NT2/D1 (cell line): ENCODE results near the gene DBN1.
A peak's percentile ranks its signal among the peaks of the same experiment; 100 is the strongest.

Experiments
- DNase-seq: peaks from one replicate; pipeline ENCODE4 v3.0.0-alpha.2; 2011; ENCODE audit warnings: low read depth, low spot score
- H3K27me3 ChIP-seq: 2 replicates; pipeline ENCODE4 v1.6.0; 2011; ENCODE audit warnings: mild to moderate bottlenecking; ENCODE audit not compliant: insufficient read length, insufficient read depth
- H3K36me3 ChIP-seq: 2 replicates; pipeline ENCODE4 v1.6.1; 2011; ENCODE audit warnings: mild to moderate bottlenecking, low read length, mixed read lengths; ENCODE audit not compliant: insufficient read depth, insufficient read length
- H3K4me1 ChIP-seq: 2 replicates; pipeline ENCODE4 v1.5.1; 2011; ENCODE audit not compliant: insufficient read depth, insufficient read length
- H3K4me3 ChIP-seq: 2 replicates; pipeline ENCODE4 v1.5.1; 2011; ENCODE audit warnings: low read depth; ENCODE audit not compliant: insufficient read length
- H3K9ac ChIP-seq: 2 replicates; pipeline ENCODE4 v1.6.0; 2011; ENCODE audit warnings: low read depth; ENCODE audit not compliant: insufficient read length
- H3K9me3 ChIP-seq: 2 replicates; pipeline ENCODE4 v1.5.1; 2011; ENCODE audit warnings: mild to moderate bottlenecking, low read length; ENCODE audit not compliant: insufficient read depth
- SUZ12 ChIP-seq: IDR thresholded peaks from 2 replicates; pipeline ENCODE4 v1.6.1; 2011; ENCODE audit not compliant: insufficient read length, insufficient read depth; ENCODE audit errors: extremely low read depth
- YY1 ChIP-seq: IDR thresholded peaks from 2 replicates; pipeline ENCODE4 v1.6.1; 2011; ENCODE audit not compliant: insufficient read length, insufficient read depth
- ZNF274 ChIP-seq: IDR thresholded peaks from 2 replicates; pipeline ENCODE4 v1.6.1; 2011; ENCODE audit warnings: mild to moderate bottlenecking, low read depth, low read length

Gene DBN1

DNA sequence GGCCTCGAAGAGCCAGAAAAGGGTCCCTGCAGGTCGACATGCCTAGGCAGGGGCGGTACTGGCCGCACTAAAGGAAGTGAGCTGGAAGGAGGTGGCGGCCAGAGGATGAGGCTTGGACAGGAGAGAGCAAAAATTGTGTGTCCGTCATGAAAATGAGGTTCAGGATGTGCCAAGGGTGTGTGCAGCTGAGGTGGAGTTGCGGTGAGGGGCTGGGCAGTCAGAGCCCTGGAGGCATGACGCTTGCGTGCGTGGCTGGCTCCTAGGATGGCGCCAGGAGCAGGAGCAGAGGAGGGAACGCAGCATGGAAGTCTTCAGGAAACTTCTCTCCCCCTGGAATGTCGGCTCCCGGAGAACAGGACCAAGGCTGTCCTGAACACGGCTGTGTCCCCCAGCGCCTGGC, 29.5 kb upstream of the DBN1 start:
- DNase-seq, result no peak
- H3K4me1 ChIP-seq, result peaks cover 15% of the 10 kb centered on the region
- H3K36me3 ChIP-seq, result peaks cover 46% of the 10 kb centered on the region
- H3K4me3 ChIP-seq, result no peak overlapping the region
- H3K9ac ChIP-seq, result no peak overlapping the region
- H3K27me3 ChIP-seq, result peaks cover 11% of the 10 kb centered on the region
- no peaks in the 10 kb centered on the region for H3K9me3 ChIP-seq
- no peak for TF ChIP-seq ZNF274
- no peak for TF ChIP-seq SUZ12
- no peak for TF ChIP-seq YY1

DNA sequence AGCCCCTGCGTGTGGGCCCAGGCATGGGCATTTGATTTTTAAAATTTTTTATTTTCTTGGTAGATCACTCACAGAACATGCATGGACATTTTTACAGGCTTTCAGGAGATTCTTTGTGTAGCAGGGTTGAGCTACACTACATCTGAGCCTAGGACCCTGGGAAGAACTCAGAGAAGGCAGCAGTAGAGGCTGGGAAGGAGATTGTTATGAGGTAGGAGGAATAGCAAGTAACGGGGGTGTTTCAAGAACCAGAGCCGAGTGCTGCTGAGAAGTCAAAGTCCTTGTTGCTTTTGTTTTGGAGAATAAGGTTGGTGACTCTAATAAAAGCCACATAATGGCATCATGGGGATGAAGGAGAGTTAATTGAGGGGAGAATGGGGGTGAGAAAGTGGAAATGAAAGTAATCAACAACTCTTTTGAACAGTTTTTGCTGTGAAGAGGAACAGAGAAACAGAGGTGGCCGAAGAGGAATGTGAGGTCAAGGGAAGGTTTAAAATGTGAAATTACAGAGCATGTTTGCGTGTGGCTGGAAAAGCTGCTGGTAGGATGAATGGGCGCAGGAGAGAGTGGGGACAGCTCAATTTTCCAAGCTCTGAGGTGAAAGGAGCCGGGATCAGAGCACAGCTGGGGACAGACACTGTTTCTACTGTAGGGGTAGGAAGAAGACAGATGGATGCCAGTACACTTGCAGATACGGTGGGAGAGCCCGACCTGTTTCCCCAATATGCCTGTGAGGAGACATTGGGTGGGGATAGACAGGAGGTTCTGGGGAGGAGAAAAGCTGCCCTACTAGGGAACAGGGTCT, 28.6 kb upstream of the DBN1 start:
- no peak for DNase-seq
- H3K27me3 ChIP-seq, result peaks cover 11% of the 10 kb centered on the region
- no peaks in the 10 kb centered on the region for H3K9me3 ChIP-seq
- no peak for TF ChIP-seq SUZ12
- no peak for TF ChIP-seq ZNF274
- no peak for TF ChIP-seq YY1
- H3K4me1 ChIP-seq, result peaks cover 15% of the 10 kb centered on the region
- peak overlapping the region; percentile 11 for H3K9ac ChIP-seq
- H3K4me3 ChIP-seq, result no peak overlapping the region
- peaks cover 38% of the 10 kb centered on the region for H3K36me3 ChIP-seq

DNA sequence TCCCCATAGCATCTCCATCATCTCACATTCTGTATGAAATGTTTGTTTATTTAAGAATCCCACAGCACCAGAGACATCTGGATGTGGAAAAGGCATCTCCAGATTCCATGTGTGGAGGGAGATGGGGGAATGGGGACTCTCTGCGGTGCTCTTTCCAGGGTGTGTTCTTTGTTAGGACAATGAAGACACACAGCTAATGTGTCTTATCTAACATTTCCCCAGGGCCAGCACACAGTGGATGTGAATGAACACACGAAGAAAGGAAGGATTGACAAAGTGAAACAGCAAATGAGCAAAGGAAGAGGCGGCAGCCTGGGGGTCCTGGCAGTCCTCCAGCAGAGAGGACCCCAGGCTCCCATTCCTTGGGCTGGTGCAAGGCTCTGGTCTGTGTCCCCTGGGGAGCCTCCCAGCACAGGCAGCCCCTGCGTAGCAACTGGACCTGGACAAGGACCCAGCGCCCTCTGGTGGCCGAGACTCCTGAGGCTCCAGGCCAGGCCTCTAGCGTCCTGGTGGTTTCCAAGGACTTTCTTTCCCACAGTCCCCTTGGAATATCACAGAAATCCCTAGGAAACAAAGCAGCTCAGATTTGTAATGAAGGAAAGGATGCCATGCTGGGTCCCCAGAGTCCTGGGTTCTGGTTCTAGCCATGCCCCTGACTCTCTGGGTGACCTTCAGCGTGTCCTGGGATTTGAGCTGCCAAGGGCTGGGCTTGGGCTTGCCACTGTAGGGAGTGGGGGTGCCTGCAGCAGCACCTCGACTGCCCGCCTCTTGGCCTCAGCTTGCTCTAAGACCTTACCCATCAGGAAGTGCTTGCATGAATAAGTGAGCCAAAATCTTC, 27.5 kb upstream of the DBN1 start:
- DNase-seq, result peak; percentile 79
- Histone ChIP-seq H3K9ac (peak overlapping the region; percentile 39), H3K27me3 (peaks cover 11% of the 10 kb centered on the region), H3K4me3 (no peak overlapping the region), H3K36me3 (peaks cover 42% of the 10 kb centered on the region), H3K9me3 (no peaks in the 10 kb centered on the region), H3K4me1 (peaks cover 17% of the 10 kb centered on the region)
- no peak for TF ChIP-seq SUZ12

DNA sequence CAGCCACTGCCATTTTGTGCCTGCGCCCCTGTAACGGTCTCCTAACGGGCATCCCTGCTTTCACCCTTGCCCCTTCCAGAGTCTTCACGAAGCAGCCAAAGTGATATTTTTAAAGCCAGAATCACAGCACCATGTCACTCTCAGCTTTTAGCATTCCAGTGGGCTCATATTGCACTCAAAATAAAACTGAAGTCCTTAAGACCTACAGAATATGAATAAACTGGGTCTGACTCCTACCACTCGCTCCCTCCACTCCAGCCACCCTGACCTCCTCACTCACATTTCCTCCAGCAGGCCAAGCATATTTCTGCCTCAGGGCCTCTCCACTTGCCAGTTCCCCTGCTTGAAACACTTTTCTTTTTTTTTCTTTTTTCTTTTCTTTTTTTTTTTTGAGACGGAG, 26.4 kb upstream of the DBN1 start:
- no peak overlapping the region for H3K4me3 ChIP-seq
- no peak for TF ChIP-seq SUZ12
- no peak for TF ChIP-seq YY1
- TF ChIP-seq ZNF274, result no peak
- no peaks in the 10 kb centered on the region for H3K9me3 ChIP-seq
- peaks cover 11% of the 10 kb centered on the region for H3K27me3 ChIP-seq
- no peak for DNase-seq
- H3K36me3 ChIP-seq, result peaks cover 45% of the 10 kb centered on the region
- no peak overlapping the region for H3K9ac ChIP-seq
- peaks cover 27% of the 10 kb centered on the region for H3K4me1 ChIP-seq

DNA sequence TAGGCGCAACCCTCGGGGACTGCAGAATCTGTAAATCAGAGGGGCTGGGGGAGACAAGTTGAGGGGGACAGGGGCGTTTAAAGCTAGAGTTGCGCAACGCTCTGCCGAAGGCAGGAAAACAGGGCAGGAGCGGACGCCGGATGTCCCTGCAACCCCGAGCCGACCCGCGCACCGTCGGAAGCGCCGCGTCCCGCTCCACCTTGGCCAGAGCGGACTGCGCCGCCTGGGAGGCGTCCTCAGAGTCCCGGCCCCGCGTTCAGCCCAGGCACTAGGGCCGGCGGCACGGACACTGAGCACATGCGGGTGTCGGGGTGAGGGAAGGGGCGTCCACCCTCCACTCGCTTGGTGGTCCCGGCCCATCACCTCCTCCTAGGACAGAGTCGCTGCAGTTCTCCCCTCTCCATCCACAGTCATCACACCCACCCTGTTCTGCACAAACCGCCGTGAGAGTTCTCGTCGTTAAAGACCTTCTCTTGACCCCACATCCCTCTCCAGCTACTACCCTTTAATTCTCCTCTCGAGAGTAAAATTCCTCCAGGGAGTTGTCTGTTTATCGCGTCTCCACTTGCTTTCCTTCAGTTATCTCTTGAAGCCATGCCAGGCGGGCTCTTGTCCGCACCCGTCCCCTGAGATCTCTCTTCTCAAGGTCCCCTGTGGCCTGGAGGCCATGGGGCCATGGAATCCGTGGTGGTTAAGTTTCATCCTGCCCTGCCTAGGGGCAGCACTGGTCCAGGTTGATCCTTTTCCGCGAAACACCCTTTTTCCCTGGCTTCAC, 24.8 kb upstream of the DBN1 start:
- Histone ChIP-seq H3K4me3 (peak overlapping the region; percentile 69), H3K9ac (peak overlapping the region; percentile 90)
- DNase-seq, result no peak

DNA sequence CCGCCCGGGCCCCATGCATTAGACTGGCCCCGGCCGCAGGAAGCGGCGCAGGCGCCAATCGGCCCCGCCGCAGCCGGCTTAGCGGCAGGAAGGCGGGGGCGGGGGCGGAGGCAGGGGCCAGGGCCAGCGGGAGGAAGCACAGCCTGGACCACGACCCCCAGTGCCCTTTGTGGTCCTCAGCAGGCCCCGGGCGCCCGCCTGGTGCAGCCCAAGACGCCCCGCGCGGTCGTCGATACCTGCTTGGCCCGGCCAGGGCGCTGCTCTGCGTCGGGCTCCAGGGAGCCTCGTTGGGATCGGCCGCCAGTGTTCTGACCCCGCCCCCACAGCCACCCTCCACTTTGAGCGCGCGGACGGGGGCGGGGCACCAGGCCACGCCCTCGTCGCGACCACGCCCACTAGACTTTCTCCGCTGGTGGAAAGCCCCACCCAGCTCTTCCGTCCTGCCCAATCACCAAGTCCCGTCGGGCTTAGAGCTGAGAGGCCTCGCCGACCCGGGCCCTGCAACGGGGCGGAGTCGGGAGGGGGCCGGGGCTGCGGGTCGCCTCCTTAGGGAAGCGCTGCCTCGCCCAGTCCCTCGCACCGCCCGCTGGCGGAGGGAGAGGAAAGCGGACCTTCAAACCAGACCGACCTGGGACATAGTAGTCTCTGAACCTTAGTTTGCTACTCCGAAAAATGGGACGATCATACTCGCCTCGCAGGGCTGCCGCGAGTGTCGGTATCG, 24.0 kb upstream of the DBN1 start, which contains the start of gene PDLIM7:
PDLIM7 (minus strand) TSS at position 313 of the 721 bp plus-strand sequence. CDS start 1,092 bp downstream, outside the sequence.
- Histone ChIP-seq H3K36me3 (peaks cover 41% of the 10 kb centered on the region), H3K4me1 (peaks cover 41% of the 10 kb centered on the region), H3K9ac (peak within 1 kb of the TSS; percentile 98), H3K27me3 (peaks cover 11% of the 10 kb centered on the region), H3K4me3 (peak within 1 kb of the TSS; percentile 85), H3K9me3 (no peaks in the 10 kb centered on the region)
- peak; percentile 93 for DNase-seq
- TF ChIP-seq ZNF274, result no peak

More for the DNA sequence above, 24.8 kb upstream of the DBN1 start:
- no peak for TF ChIP-seq YY1
- TF ChIP-seq SUZ12, result no peak
- TF ChIP-seq ZNF274, result no peak
- Histone ChIP-seq H3K27me3 (peaks cover 11% of the 10 kb centered on the region), H3K36me3 (peaks cover 41% of the 10 kb centered on the region), H3K4me1 (peaks cover 34% of the 10 kb centered on the region), H3K9me3 (no peaks in the 10 kb centered on the region)
